Ovary (tissue), 3 donors: ENCODE results near the gene SERBP1.

Experiments
- EP300 ChIP-seq: sonication (generic); formaldehyde crosslinking; IDR thresholded peaks from one replicate; pipeline ENCODE4 v1.6.1; 2017; ENCODE audit warnings: antibody characterized with exemption
- POLR2A ChIP-seq: fragments of 450-650 bp; IDR thresholded peaks from one replicate; pipeline ENCODE4 v1.6.1; 2017; ENCODE audit warnings: antibody characterized with exemption, mild to moderate bottlenecking, moderate library complexity
- TF ChIP-seq, protein P1 (sequence below), 3 donors: fragments of 450-650 bp in 2 of 3; fragments of 200-600 bp in 1 of 3; IDR thresholded peaks; one replicate each; pipeline versions ENCODE4 v1.5.1 to v1.8.0; 2016 to 2022; ENCODE audit warnings: antibody characterized with exemption in 3 of 3, mild to moderate bottlenecking in 1 of 3
- donor health status: DM: no; HTN: no; CAD: no.

DNA sequence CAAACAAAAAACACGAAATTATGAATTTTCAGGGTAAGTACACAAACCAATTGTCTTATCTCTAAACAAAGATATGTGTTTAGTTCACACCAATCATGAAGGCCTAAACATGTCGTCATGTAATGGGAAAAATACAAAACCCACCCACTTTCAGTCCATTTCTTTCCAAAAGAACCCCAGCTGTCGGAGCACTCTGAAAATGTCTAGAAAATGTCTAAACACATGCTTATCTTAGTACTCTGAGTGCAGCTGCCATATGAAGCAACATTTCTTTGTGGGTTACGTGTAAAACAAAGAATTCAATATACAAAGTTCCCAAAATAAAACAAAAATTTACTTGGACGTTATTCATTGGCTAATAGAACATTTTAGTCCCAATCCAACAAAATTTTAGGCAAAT lies 22.7 kb downstream of the SERBP1 start:
- TF ChIP-seq, protein P1, sequence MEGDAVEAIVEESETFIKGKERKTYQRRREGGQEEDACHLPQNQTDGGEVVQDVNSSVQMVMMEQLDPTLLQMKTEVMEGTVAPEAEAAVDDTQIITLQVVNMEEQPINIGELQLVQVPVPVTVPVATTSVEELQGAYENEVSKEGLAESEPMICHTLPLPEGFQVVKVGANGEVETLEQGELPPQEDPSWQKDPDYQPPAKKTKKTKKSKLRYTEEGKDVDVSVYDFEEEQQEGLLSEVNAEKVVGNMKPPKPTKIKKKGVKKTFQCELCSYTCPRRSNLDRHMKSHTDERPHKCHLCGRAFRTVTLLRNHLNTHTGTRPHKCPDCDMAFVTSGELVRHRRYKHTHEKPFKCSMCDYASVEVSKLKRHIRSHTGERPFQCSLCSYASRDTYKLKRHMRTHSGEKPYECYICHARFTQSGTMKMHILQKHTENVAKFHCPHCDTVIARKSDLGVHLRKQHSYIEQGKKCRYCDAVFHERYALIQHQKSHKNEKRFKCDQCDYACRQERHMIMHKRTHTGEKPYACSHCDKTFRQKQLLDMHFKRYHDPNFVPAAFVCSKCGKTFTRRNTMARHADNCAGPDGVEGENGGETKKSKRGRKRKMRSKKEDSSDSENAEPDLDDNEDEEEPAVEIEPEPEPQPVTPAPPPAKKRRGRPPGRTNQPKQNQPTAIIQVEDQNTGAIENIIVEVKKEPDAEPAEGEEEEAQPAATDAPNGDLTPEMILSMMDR (IDR thresholded peaks at IDR 0.05): no peak
- TF ChIP-seq POLR2A: no peak
- no peak for TF ChIP-seq EP300
